Measurements from ENCODE around the gene ZNF668.
"Not testable (repeated sequence)": the region's sequence is repeated elsewhere in the genome, so short reads cannot be mapped to it uniquely, and the experiment has no call there.

ZNF668 gene

DNA sequence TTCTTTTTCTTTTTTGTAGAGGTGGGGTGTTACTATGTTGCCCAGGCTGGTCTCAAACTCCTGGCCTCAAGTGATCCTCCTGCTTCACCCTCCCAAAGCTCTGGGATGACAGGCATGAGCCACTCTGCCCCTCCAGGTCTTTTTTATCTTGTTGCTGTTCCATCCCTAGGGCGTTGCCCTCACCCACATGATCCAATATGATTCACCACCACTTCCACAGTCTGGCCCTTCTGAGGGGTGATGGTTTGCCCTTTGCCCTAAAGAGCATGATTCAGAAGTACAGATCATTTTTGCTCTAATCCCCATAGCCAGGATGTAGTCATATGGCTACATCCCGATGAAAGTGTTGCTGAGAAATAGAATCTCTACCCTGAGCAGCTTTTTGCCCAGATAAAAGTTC is 21.9 kb downstream of the ZNF668 start:
- DNase-seq, result no peak

DNA sequence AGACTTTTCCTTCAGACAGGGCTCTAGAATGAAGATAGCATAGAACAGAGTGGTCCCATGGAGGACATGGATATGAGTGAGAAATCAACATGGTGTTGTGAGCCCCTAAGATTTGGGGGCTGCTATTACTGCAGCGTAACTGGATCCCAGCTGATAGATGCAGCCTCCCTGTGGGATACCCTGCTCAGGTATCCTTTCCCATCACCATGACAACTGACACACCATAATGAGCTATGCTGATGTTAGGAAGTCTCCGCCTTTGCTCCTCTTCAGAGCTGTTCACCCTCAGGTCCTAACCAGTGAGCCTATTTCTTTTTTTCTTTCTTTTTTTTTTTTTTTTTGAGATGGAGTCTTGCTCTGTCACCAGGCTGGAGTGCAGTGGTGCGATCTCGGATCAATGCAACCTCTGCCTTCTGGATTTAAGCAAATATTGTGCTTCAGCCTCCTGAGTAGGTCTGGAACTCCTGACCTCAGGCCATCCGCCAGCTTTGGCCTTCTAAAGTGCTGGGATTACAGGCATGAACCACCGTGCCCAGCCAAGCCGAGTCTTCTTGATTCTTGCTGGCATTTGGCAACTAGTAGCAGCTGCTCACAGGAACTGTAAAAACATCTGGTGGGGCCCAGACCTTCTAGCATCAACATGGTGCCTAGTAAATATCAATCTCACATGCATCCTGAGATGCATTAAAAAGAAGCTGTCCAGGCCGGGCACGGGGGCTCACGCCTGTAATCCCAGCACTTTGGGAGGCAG is 23.6 kb downstream of the ZNF668 start:
- no peak for DNase-seq

DNA sequence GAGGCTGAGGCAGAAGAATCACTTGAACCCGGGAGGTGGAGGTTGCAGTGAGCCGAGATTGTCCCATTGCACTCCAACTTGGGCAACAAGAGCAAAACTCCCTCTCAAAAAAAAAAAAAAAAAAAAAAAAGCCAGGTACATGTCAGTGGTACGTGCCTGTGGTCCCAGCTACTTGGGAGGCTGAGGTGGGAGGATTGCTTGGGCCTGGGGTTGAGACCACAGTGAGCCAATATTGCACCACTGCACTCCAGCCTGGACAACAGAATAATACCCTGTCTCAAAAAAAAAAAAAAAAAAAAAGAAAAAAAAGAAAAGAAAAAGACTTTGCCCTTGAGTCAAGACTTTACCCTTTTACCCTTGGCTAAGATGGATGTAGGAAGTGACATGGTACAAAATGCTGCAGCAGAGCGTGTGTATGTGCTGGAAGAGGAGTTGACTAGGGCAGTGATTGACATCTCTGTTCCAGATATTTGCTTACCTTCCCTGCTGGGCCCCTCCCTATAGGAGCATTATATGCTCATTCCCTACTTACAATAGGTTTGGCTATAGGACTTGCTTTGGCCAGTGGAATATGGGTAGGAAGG is 30.1 kb downstream of the ZNF668 start:
- no peak for DNase-seq

DNA sequence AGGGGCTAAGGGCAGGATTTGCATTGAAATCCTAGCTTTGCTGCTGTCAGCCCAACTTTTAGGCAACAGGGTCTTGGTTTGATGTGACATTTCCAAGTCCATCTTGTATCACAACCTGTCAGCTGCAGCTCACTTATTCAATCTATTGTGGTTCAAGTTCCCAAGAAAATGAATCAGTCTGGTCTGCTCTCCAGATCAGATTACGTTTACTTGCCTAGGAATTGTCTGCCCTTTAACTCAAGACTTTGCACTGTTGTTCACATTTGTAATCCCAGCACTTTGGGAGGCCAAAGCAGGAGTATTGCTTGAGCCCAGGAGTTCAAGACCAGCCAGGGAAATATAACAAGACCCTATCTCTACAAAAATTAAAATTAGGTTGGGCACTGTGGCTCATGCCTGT is 30.7 kb downstream of the ZNF668 start:
- no peak for DNase-seq

DNA sequence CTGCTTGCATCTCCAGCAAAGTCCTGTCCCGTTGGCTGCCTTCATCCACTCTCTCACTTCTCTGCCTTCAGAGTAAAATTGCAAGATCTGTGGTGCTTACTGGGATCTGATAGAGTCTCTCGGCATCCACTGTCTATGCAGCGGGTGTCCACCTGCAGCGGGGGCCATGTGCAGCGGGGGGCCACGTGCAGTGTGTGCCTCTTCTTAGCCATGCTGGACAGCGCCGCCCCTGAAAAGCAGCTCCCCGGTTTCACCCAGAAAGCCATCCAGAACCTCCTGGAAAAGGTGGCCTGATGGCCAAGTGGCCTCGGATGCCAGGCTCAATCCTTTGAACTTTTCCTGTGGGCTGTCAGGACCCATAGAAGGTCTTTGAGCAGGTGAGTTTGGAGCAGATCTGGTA is 31.2 kb downstream of the ZNF668 start:
- no peak for DNase-seq

DNA sequence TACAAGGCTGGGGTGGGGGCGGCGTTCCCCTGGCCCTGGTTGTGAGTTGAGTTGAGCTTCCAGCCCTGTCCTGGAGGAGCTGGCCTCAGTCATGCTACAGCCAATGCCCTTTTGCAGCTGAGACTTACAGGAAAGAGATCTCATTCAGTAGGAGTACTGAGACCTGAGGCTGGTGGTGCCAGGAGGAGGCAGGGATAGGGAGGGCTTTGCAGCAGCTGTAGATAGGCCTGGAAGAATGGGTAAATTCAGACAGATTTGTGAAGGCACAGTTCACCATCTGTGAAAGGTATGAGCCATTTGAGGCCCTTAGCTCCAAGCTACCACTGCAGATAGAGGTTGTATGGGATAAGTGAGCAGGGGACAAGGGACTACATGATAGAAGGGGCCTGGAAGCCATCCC is 35.0 kb downstream of the ZNF668 start:
- no peak for DNase-seq

DNA sequence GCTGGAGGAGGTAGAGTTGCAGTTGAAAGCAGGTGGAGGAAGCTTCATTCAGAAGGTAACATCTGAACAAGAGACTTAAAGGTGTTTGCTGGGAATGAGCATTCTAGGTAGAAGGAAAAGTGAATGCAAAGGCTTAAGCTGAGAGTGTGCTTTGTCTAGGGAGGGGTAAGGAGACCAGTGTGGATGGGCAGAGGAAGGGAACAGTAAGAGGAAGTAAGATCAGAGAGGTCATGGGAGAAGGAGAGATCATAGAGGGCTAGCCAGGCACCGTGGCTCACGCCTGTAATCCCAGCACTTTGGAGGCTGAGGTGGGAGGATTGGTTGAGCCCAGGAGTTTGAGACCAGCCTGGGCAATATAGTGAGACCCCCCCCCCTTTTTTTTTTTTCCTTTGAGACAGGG is 37.3 kb downstream of the ZNF668 start:
- DNase-seq, result no peak

DNA sequence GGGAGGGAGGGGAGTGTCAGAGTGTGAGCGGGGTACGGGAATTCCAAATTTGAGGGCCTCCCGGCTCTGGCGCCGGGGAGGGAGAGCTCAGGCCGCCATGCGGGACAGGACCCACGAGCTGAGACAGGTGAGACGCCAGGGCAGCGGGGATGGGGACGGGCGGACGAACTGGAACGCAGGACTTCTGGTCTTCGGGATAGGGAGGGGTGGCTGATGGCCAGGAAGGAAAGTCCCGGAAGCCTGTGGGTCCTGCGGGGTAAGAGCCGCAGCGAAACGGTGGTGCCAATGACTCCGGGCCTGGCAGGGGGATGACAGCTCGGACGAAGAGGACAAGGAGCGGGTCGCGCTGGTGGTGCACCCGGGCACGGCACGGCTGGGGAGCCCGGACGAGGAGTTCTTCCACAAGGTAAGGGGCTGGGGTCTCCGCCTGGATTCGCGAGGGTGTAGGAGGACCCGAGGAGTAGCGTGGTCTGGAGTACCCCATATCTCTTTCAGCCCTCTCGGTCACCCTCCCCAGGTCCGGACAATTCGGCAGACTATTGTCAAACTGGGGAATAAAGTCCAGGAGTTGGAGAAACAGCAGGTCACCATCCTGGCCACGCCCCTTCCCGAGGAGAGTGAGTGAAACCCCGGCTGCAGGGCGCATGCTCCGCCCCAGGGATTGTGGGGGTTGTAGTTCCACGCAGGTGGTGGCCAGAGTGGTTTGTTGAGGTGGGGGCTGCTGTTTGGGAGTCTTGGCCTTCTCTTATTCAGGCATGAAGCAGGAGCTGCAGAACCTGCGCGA is 40.1 kb downstream of the ZNF668 start:
- peak; percentile 51 for DNase-seq

DNA sequence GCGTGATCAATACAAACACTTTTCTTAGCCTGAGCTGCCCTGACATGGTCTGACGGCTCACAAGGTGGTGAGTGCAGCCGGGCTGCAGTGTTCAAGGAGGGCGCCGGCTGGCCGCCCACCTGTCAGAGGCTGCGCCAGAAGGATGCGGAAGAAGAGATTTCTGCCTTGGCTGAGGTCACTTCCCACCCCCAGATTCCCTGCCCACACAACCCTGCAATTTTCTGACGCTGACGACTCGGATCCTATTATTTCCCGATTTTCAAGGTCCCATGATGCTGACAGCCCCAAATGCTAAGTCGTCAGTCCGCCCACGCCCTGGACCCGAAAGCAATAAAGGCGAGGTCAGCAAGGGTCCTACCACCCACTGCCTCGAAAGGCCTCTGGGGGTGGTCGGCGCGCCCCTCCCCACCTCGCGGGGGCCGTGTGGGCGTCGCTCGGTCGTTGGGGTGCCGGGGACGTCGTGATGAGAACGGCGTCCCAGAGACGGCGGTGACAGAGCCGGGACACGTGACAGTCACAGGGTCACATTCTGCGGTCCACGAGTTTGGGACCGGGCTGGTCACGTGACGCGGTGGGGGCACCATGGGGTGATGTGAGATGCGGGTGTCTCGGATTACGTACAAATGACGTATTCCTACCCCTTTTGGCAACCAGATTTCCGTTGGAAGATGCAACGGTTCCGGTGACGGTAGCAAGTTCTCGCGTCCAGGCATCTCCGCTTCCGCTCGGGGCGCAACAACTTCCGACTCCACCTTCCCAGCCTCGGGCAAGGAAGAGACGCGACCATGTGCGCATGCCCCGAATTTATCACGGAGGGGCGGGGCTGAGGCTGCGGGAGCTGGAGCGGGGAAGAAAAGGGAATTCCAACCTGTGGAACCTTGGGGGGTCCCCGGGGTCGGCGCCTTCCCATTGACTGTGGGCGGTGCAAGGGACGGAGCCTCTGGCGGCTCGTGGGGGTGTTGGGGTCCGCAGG is 41.0 kb downstream of the ZNF668 start, which contains the start of gene STX4:
TSS of gene STX4 (plus strand) at position 823 of the 973 bp plus-strand sequence. CDS start 248 bp downstream, outside the sequence.
- peak; percentile 90 for DNase-seq

DNA sequence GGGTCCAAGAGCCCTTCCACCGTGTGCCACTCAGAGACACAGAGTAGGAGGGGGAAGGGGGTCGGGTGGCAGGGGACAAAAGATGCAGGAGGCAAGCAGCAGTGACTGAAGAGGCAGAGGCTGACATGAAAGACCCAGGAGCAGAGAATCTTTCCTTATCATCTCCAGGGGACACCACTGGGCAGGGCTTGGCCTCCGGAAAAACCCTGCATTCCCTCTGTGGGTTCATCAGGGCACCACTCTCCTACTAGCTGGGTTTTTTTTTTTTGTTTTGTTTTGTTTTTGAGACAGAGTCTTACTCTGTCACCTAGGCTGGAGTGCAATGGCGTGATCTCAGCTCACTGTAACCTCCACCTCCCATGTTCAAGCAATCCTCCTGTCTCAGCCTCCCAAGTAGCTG is 42.8 kb downstream of the ZNF668 start:
- DNase-seq, result no peak

DNA sequence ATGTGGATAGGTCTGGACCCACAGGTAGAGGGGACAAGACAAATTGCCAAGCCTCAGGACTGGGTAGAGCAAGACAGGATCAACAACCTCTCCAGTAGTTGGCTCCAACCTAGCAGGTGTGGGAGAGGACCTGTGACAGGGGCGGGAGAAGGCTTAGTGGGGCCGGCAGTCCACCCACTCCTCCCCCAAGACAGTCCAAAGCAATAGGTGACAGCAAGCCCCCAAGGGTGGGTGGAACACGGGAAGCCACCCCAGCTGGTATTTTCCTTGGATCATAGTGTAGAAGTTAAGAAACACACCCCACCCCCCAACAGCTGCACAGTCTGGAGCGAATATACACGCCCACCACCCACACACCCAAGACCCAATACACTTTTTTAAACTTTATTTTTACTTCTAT is 44.8 kb downstream of the ZNF668 start:
- DNase-seq, result no peak

DNA sequence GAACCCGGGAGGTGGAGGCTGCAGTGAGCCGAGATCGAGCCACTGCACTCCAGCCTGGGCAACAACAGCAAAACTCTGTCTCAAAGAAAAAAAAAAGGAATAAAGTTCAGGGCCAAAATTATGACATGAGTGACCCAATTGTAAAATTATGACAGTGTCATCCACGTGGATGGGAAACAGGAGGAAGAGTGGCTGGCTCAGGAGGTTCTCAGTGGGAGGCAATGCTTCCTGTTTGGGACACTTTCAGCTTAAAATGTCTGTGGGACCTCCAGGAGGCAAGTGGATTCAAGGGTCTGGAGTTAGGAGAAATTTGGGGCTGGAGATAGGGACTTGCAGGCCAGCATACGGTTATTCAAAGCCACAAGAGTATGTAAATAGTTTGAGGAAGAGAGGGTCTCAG is 48.7 kb downstream of the ZNF668 start:
- no peak for DNase-seq

DNA sequence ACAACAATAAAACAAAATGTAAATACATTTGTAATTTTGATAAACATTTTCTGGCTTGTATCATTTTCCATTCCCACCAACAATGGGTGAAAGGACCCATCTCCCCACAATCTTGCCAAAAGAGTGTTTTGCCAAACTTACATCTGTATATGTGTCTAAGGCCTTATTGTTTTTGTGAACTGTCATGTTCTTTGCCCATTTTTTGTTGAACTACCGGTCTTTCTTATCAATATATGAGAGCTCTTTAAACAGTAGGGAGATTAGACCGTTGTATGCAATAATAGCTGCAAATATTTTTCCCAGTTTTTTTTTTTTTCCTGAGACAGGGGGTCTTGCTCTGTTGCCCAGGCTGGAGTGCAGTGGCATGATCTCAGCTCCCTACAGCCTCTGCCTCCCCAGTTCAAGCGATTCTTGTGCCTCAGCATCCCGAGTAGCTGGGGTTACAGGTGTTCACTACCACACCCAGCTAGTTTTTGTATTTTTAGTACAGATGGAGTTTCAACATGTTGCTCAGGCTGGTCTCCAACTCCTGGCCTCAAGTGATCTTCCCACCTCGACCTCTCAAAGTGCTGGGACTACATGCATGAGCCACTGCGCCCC is 50.3 kb downstream of the ZNF668 start:
- DNase-seq, result no peak

DNA sequence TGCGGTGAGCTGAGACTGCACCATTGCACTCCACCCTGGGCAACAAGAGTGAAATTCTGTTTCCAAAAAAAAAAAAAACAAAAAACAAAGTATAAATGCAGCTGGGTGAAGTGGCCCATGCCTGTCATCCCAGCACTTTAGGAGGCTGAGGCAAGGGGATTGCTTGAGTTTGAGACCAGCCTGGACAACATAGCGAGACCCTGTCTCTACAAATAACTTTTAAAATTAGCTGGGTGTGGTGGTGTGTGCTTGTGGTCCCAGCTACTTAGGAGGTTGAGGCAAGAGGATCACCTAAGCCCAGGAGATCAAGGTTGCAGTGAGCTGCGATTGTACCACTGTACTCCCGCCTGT is 50.8 kb downstream of the ZNF668 start:
- DNase-seq, result no peak

DNA sequence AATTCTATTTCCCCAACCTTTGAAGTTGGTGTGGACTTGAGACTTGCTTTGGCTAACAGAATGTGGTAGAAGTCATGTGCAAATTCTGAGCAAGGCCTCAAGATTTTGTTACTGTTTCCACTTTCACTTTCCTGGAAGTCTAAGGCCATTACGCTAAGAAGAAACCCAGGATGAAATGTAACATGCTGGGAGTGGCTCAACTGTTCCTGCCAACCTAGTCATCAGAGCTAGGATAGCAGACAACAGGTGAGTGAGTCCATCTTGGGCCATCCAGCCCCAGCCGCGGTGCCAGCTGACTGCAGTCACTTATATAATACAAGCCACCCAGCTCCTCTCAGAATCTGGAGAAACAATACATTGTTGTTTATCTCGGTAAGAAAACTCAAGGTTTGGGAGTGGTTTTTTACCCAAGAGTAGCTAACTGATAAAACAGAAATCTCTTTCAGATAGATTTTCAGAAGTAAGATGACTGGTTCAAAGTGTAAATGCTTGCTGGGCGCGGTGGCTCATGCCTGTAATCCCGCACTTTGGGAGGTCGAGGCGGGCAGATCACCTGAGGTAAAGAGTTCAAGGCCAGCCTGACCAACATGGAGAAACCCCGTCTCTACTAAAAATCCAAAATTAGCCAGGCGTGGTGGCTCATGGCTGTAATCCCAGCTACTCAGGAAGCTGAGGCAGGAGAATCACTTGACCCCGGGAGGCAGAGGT is 51.3 kb downstream of the ZNF668 start:
- DNase-seq, result no peak

DNA sequence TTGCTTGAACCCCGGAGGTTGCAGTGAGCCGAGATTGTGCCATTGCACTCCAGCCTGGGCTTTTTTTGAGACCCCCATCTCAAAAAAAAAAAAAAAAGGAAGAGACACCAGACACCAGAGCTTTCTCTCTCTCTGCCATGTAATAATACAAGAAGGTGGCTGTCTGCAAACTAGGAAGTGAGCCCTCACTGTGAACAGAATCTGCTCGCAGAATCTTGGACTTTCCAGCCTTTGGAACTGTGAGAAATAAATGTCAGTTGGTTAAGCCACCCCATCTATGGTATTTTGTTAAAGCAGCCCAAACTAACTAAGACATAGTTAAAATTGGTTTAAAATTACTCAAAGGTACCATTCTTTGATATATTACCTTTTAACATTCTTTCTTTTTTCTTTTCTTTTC is 53.5 kb downstream of the ZNF668 start:
- DNase-seq, result no peak

DNA sequence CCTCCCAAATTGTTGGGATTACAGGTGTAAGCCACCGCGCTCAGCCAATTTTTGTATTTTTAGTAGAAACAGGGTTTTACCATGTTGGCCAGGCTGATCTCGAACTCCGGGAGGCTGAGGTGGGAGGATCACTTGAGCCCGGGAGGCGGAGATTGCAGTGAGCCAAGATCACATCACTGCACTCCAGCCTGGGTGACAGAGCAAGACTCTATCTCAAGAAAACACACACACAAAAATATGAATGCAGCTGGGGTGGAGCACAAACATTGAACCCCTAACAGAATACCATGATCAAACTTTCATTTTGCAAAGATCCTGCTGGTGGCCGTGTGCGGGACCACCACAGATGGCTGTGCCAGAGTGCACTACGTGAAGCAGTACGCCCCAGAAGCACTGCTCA is 56.3 kb downstream of the ZNF668 start:
- not testable (repeated sequence) for DNase-seq

DNA sequence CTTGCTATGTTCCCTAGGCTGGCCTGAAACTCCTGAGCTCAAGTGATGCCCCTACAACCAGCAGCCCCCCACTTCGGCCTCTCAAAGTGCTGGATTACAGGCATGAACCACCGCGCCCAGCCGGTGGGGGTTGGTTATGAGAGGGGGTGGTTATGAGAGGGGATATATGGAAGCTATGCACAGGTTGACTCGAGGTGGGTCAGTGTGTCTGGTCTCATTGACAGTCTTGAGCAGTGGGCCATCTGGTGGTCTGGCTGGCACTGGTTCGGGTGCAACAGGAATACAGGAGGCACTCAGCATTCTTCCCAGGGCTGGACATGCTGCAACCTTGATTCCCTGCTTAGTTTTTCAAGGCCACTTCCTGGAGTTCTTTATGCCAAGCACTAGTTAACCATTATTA is 58.0 kb downstream of the ZNF668 start:
- DNase-seq, result no peak

DNA sequence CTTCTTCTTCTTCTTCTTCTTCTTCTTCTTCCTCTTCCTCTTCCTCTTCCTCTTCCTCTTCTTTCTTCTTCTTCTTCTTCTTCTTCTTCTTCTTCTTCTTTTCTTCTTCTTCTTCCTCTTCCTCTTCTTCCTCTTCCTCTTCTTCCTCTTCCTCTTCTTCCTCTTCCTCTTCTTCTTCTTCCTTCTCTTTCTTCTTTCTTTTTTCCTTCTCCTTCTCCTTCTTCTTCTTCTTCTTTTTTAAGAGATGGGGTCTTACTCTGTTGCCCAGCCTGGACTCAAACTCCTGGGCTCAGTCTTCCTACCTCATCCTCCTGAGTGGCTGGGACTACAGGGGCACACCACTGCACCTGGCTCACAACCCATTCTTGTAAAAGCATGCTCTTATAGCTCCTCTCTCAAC is 60.7 kb downstream of the ZNF668 start:
- not testable (repeated sequence) for DNase-seq

DNA sequence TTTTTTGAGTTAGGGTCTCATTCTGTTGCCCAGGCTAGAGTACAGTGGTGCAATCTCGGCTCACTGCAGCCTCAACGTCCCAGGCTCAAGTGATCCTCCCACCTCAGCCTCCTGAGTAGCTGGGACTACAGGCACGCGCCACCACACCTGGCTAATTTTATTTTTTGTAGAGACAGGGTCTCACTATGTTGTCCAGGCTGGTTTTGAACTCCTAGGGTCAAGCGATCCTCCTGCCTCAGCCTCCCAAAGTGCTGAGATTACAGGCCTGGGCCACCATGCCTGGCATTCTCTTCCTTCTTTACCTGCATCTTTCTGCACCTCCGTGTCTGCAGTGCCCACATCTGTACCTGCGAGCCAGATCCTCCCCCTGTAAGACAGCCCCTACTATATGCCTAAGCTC is 62.2 kb downstream of the ZNF668 start:
- DNase-seq, result not testable (repeated sequence)

Data from NCI-H1105 (cell line).